DND-41 (cell line): ENCODE results near the gene PRKCB.
A peak's percentile ranks its signal among the peaks of the same experiment; 100 is the strongest.

Source experiments
- ATAC-seq: fragments of 200-7000 bp; cut with Tn5 transposase; 3 replicates; pipeline ENCODE4 v1.9.1; 2021; ENCODE audit warnings: low read depth; ENCODE audit not compliant: insufficient read depth
- DNase-seq: peaks from one replicate; pipeline ENCODE4 v3.0.0-alpha.2; 2020
- H2AFZ ChIP-seq: 2 replicates; pipeline ENCODE4 v1.6.0; 2012; ENCODE audit warnings: low read depth, low read length
- H3K27ac ChIP-seq: 2 replicates; pipeline ENCODE4 v1.5.1; 2012; ENCODE audit warnings: low read length, inconsistent platforms
- H3K27me3 ChIP-seq: fragments of 200-600 bp; sonication (generic); 2 replicates; pipeline ENCODE4 v1.6.0; 2012; ENCODE audit warnings: low read length, mild to moderate bottlenecking, inconsistent platforms; ENCODE audit not compliant: insufficient read depth, poor library complexity
- H3K36me3 ChIP-seq: 2 replicates; pipeline ENCODE4 v1.5.1; 2012; ENCODE audit warnings: low read length, inconsistent platforms; ENCODE audit not compliant: insufficient read depth
- H3K4me1 ChIP-seq: 2 replicates; pipeline ENCODE4 v1.5.1; 2012; ENCODE audit warnings: mild to moderate bottlenecking, low read length; ENCODE audit not compliant: insufficient read depth
- H3K4me2 ChIP-seq: 2 replicates; pipeline ENCODE4 v1.6.0; 2012; ENCODE audit warnings: mild to moderate bottlenecking, moderate library complexity, low read length, inconsistent platforms; ENCODE audit not compliant: insufficient read depth
- H3K4me3 ChIP-seq, 2 experiments: fragments of 200-600 bp in 1 of 2; shearing (Covaris generic) in 1 of 2; 2 replicates each; pipeline ENCODE4 v1.5.1; 2012 to 2016; ENCODE audit warnings: inconsistent platforms in 2 of 2, low read length in 2 of 2, mild to moderate bottlenecking in 2 of 2, low read depth in 1 of 2, moderate library complexity in 1 of 2
- H3K79me2 ChIP-seq: 2 replicates; pipeline ENCODE4 v1.6.0; 2012; ENCODE audit warnings: low read length, inconsistent platforms; ENCODE audit not compliant: insufficient read depth
- H3K9ac ChIP-seq: 2 replicates; pipeline ENCODE4 v1.6.0; 2012; ENCODE audit warnings: low read depth, mild to moderate bottlenecking, inconsistent platforms, low read length, moderate library complexity
- H3K9me3 ChIP-seq: 2 replicates; pipeline ENCODE4 v1.5.1; 2012; ENCODE audit warnings: low read length, moderate library complexity, mild to moderate bottlenecking, inconsistent platforms; ENCODE audit not compliant: insufficient read depth, severe bottlenecking
- H4K20me1 ChIP-seq: 2 replicates; pipeline ENCODE4 v1.6.0; 2012; ENCODE audit warnings: low read length; ENCODE audit not compliant: insufficient read depth
- CTCF ChIP-seq: IDR thresholded peaks from 2 replicates; pipeline ENCODE4 v1.5.1; 2012; ENCODE audit warnings: borderline replicate concordance, low read length, moderate library complexity, mild to moderate bottlenecking; ENCODE audit not compliant: poor library complexity, severe bottlenecking; ENCODE audit errors: extremely low read depth
- EZH2 ChIP-seq: IDR thresholded peaks from 3 replicates; pipeline ENCODE4 v1.6.1; 2012; ENCODE audit warnings: borderline replicate concordance, low read depth, mild to moderate bottlenecking, moderate library complexity, low read length, inconsistent platforms; ENCODE audit not compliant: severe bottlenecking

PRKCB gene

GRCh38 chr16:23895052-23895451, 59.3 kb downstream of the PRKCB start:
- H3K9ac ChIP-seq, result no peak overlapping the region
- no peak overlapping the region for H3K4me3 ChIP-seq
- ATAC-seq (no peak), DNase-seq (no peak)
- peaks cover 53% of the 10 kb centered on the region for H3K79me2 ChIP-seq
- no peak overlapping the region for H3K4me2 ChIP-seq
- peaks cover 4% of the 10 kb centered on the region; the same call in 1 of the 2 replicates for H3K36me3 ChIP-seq
- no peaks in the 10 kb centered on the region for H4K20me1 ChIP-seq
- 0 out of 2 replicates have a peak overlapping the region, but pooled peaks have one; percentile 15 for H3K27ac ChIP-seq
- TF ChIP-seq EZH2, result no peak
- no peak for TF ChIP-seq CTCF
- peaks cover 47% of the 10 kb centered on the region for H3K4me1 ChIP-seq
- H3K27me3 ChIP-seq, result no peaks in the 10 kb centered on the region
- no peak overlapping the region for H2AFZ ChIP-seq
- no peaks in the 10 kb centered on the region for H3K9me3 ChIP-seq

GRCh38 chr16:23896832-23897821, 61.3 kb downstream of the PRKCB start:
- peak overlapping the region; percentile 70 for H3K4me2 ChIP-seq
- ATAC-seq (peak; percentile 89), DNase-seq (peak; percentile 67)
- H3K4me3 ChIP-seq, result peak overlapping the region in 1 of 2 experiments; percentile 45; a peak in 2 of 4 replicates
- no peaks in the 10 kb centered on the region for H4K20me1 ChIP-seq
- peaks cover 63% of the 10 kb centered on the region for H3K4me1 ChIP-seq
- no peak for TF ChIP-seq EZH2
- TF ChIP-seq CTCF, result no peak
- no peaks in the 10 kb centered on the region for H3K9me3 ChIP-seq
- H2AFZ ChIP-seq, result peak overlapping the region; percentile 42
- H3K36me3 ChIP-seq, result peaks cover 4% of the 10 kb centered on the region; the same call in 1 of the 2 replicates
- peak overlapping the region; percentile 91 for H3K27ac ChIP-seq
- H3K27me3 ChIP-seq, result no peaks in the 10 kb centered on the region
- peak overlapping the region; percentile 36 for H3K9ac ChIP-seq
- peaks cover 64% of the 10 kb centered on the region for H3K79me2 ChIP-seq

- Histone ChIP-seq H3K9me3 (no peaks in the 10 kb centered on the region), H3K4me2 (no peak overlapping the region), H3K79me2 (peaks cover 61% of the 10 kb centered on the region), H4K20me1 (no peaks in the 10 kb centered on the region), H3K27me3 (no peaks in the 10 kb centered on the region), H3K4me3 (no peak overlapping the region), H3K27ac (peak overlapping the region; percentile 73), H3K36me3 (peaks cover 3% of the 10 kb centered on the region; the same call in 1 of the 2 replicates), H3K4me1 (peaks cover 63% of the 10 kb centered on the region), H2AFZ (no peak overlapping the region), H3K9ac (no peak overlapping the region)
- TF ChIP-seq EZH2 (no peak), CTCF (no peak)
- ATAC-seq (no peak), DNase-seq (no peak)
These were observed 63.1 kb downstream of the PRKCB start for GRCh38 chr16:23898682-23899430.
